ENCODE measurements around the gene KSR2.

DNA sequence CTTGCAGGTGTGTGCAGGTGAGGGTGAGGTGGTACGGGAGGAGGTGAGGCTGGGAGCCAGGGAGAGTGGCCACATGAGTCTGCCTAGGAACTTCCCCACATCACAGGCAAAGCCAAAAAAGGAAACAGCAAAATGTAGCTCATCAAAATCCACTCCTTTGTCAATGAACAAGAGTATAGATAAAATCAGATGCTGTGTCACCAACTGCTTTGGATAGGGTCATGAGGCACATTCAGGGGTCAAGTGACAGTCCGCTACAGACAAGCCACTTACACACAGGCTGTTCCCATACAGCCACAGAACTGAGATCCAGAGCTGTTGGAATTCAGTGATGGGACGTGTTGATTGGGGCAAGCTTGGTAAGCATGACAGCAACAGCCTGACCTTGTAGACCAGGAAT is 507.1 kb downstream of the KSR2 start:
- TF ChIP-seq POLR2AphosphoS5 (IDR thresholded peaks at IDR 0.05; ENCODE audit: low read depth, low read length): no peak
- no peak for TF ChIP-seq POLR2A (IDR thresholded peaks at IDR 0.05; ENCODE audit: low read depth, low read length)
- TF ChIP-seq TAF1 (IDR thresholded peaks at IDR 0.05; ENCODE audit: borderline replicate concordance, low read depth, low read length): no peak

Measured in GM12892 (cell line).